Progenitor cell of endocrine pancreas (in vitro differentiated cells): ENCODE results near the gene CHAT. TPM values are rescaled to one million over a fixed set of nuclear protein-coding genes. Genes with fewer than 3 reads are reported as not detected.

Experiments
- DNase-seq: peaks from one replicate; pipeline ENCODE4 v3.0.0; 2021; ENCODE audit warnings: low spot score; ENCODE audit not compliant: unreplicated experiment
- H3K27ac Mint-ChIP-seq: 2 replicates; pipeline ENCODE4 v1.8.0; 2021; ENCODE audit warnings: mild to moderate bottlenecking, moderate library complexity, mixed read lengths
- H3K27me3 Mint-ChIP-seq: 2 replicates; pipeline ENCODE4 v1.8.0; 2021; ENCODE audit warnings: mixed read lengths
- H3K36me3 Mint-ChIP-seq: 2 replicates; pipeline ENCODE4 v1.8.0; 2022; ENCODE audit warnings: mixed read lengths; ENCODE audit not compliant: insufficient read depth
- H3K4me1 Mint-ChIP-seq: 2 replicates; pipeline ENCODE4 v1.8.0; 2021; ENCODE audit warnings: low read depth, mixed read lengths
- H3K4me3 Mint-ChIP-seq: 2 replicates; pipeline ENCODE4 v1.8.0; 2021; ENCODE audit warnings: low read depth, mild to moderate bottlenecking, moderate library complexity, mixed read lengths
- H3K9me3 Mint-ChIP-seq: 2 replicates; pipeline ENCODE4 v1.8.0; 2021; ENCODE audit warnings: low read depth, mixed read lengths
- CTCF ChIP-seq: fragments of 200-600 bp; sonication (generic); IDR thresholded peaks from one replicate; pipeline ENCODE4 v1.5.0; 2021; ENCODE audit warnings: antibody characterized with exemption, mild to moderate bottlenecking; ENCODE audit not compliant: unreplicated experiment
- long read RNA-seq: library from polyadenylated mRNA; unstranded; transcript quantifications from one replicate; pipeline ENCODE4 v2.0.0, GENCODE V29; 2020
- total RNA-seq: library from RNA; stranded (reverse); gene quantifications from 2 replicates; pipeline ENCODE4 v1.2.1, GENCODE V29; 2021

The CHAT gene
- 0.36 TPM in 1 of 2 replicates, not detected in the other for total RNA-seq
- long read RNA-seq: 0 reads

GRCh38 chr10:49613882-49614241 is at the start of gene CHAT:
Gene CHAT (plus strand): TSS chr10:49614037. CDS start chr10:49614190, 153 bp downstream.
- DNase-seq: no peak
- no peak for TF ChIP-seq CTCF
- H3K27ac Mint-ChIP-seq: no peak within 1 kb of the TSS
- no peaks in the 10 kb centered on the region for H3K4me1 Mint-ChIP-seq
- H3K36me3 Mint-ChIP-seq: no peaks in the 10 kb centered on the region
- H3K4me3 Mint-ChIP-seq: no peak within 1 kb of the TSS
- H3K27me3 Mint-ChIP-seq: peaks cover 84% of the 10 kb centered on the region
- H3K9me3 Mint-ChIP-seq: no peaks in the 10 kb centered on the region

- peaks cover 47% of the 10 kb centered on the region for H3K27me3 Mint-ChIP-seq
- no peak overlapping the region for H3K27ac Mint-ChIP-seq
- DNase-seq: no peak
- no peaks in the 10 kb centered on the region for H3K4me1 Mint-ChIP-seq
- H3K4me3 Mint-ChIP-seq: no peak overlapping the region
- H3K36me3 Mint-ChIP-seq: no peaks in the 10 kb centered on the region
- H3K9me3 Mint-ChIP-seq: peaks cover 6% of the 10 kb centered on the region
- no peak for TF ChIP-seq CTCF
Observed at GRCh38 chr10:49564461-49565009, 49.3 kb upstream of the CHAT start.

- H3K9me3 Mint-ChIP-seq: peaks cover 6% of the 10 kb centered on the region
- no peak for TF ChIP-seq CTCF
Observed at GRCh38 chr10:49567810-49568209, 46.0 kb upstream of the CHAT start.

GRCh38 chr10:49568235-49568634 is 45.6 kb upstream of the CHAT start:
- no peak for DNase-seq
- Mint-ChIP-seq H3K9me3 (peaks cover 6% of the 10 kb centered on the region), H3K4me1 (no peaks in the 10 kb centered on the region), H3K36me3 (no peaks in the 10 kb centered on the region), H3K4me3 (no peak overlapping the region), H3K27me3 (peaks cover 51% of the 10 kb centered on the region), H3K27ac (no peak overlapping the region)
- no peak for TF ChIP-seq CTCF

More at GRCh38 chr10:49567810-49568209, 46.0 kb upstream of the CHAT start:
- H3K4me1 Mint-ChIP-seq: no peaks in the 10 kb centered on the region
- H3K36me3 Mint-ChIP-seq: no peaks in the 10 kb centered on the region
- H3K27ac Mint-ChIP-seq: no peak overlapping the region
- no peak for DNase-seq
- H3K27me3 Mint-ChIP-seq: peaks cover 51% of the 10 kb centered on the region
- H3K4me3 Mint-ChIP-seq: no peak overlapping the region

- Mint-ChIP-seq H3K36me3 (no peaks in the 10 kb centered on the region), H3K9me3 (peaks cover 6% of the 10 kb centered on the region), H3K27me3 (peaks cover 44% of the 10 kb centered on the region), H3K4me3 (no peak overlapping the region), H3K27ac (no peak overlapping the region), H3K4me1 (no peaks in the 10 kb centered on the region)
- no peak for DNase-seq
- no peak for TF ChIP-seq CTCF
Observed at GRCh38 chr10:49569031-49569631, 44.7 kb upstream of the CHAT start.
